ENCODE data around the gene NAIF1. TPM values are rescaled to one million over a fixed set of nuclear protein-coding genes. Genes with fewer than 3 reads are reported as not detected.
A peak's percentile ranks its signal among the peaks of the same experiment; 100 is the strongest.
"Not testable (repeated sequence)": the region's sequence is repeated elsewhere in the genome, so short reads cannot be mapped to it uniquely, and the experiment has no call there.

NAIF1 gene
- total and polyA plus RNA-seq, 10 donors, result 9.3 to 15.4 (median 11.5) TPM

DNA sequence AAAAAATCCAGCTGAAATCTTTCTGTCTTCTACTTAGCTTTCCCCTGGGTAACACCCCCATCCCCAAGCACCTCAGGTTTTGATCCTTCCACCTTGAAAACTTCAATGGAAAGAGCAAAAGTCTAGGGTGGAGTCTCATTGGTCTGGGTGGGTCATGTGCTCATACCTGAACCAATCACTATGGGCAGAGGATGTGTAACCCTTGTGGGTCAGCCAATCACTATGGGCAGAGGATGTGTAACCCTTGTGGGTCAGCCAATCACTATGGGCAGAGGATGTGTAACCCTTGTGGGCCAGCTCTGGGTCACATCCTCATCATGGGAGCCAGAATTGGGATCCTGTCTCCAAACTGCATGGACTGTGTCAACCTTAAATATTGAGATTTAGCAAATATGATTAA is 18.5 kb downstream of the NAIF1 start:
- intact Hi-C loops (cut with DNase I; ENCODE audit: low total_unique reads), result loop anchor here (10.0 kb wide), 1 partner anchor 46 kb away; no protein-coding TSS in a partner anchor
- H3K27me3 ChIP-seq (replicated peaks in 1 of 7), result no peaks in the 10 kb centered on the region
- H3K27ac ChIP-seq, result no peak overlapping the region
- H3K36me3 ChIP-seq, result no peaks in the 10 kb centered on the region
- H3K4me3 ChIP-seq, result no peak overlapping the region
- no peak for DNase-seq
- TF ChIP-seq POLR2AphosphoS5 (IDR thresholded peaks at IDR 0.05), result no peak
- TF ChIP-seq CTCF (IDR thresholded peaks at IDR 0.05 in 8 of 11, conservative IDR thresholded peaks at IDR 0.05 in 3 of 11), result no peak
- TF ChIP-seq POLR2A (IDR thresholded peaks at IDR 0.05), result no peak
- peaks cover 0 to 20% (median 0%) of the 10 kb centered on the region in 6 donors for H3K4me1 ChIP-seq
- H3K9me3 ChIP-seq, result no peaks in the 10 kb centered on the region

GRCh38 chr9:128047231-128047630 is 19.9 kb downstream of the NAIF1 start:
- 79 to 86% (median 86%) methylated on average over 6 of the region's 6 CpGs for WGBS, 5 donors
- intact Hi-C loops (cut with DNase I; ENCODE audit: low total_unique reads), result loop anchor here (10.0 kb wide), 1 partner anchor 48 kb away; no protein-coding TSS in a partner anchor
- Histone ChIP-seq H3K36me3 (no peaks in the 10 kb centered on the region), H3K27ac (no peak overlapping the region), H3K4me3 (no peak overlapping the region), H3K27me3 (replicated peaks in 1 of 7) (no peaks in the 10 kb centered on the region), H3K9me3 (no peaks in the 10 kb centered on the region), H3K4me1 (peaks cover 0 to 7% (median 0%) of the 10 kb centered on the region in 6 donors)
- no peak for DNase-seq
- TF ChIP-seq POLR2AphosphoS5 (IDR thresholded peaks at IDR 0.05), result no peak

DNA sequence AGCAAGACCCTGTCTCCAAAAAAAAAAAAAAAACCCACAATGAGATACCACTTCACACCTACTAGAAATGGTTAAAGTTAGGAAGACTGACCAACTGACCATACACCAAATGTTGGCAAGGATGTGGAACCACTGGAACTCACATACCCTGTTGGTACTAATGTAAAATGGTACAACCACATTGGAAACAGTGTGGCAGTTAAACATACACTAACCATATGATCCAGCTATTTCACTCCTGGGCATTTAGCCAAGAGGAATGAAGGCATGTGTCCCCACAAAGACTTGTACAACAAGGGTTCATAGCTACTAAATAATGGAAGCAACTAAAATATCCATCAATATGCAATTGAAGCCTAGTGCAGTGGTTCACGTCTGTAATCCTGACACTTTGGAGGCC is 21.3 kb downstream of the NAIF1 start:
- Histone ChIP-seq H3K4me1 (peaks cover 0 to 6% (median 0%) of the 10 kb centered on the region in 6 donors), H3K4me3 (no peak overlapping the region), H3K27me3 (replicated peaks in 1 of 7) (no peaks in the 10 kb centered on the region), H3K36me3 (no peaks in the 10 kb centered on the region), H3K27ac (no peak overlapping the region), H3K9me3 (no peaks in the 10 kb centered on the region)
- DNase-seq, result no peak
- TF ChIP-seq POLR2AphosphoS5 (IDR thresholded peaks at IDR 0.05) (no peak), POLR2A (IDR thresholded peaks at IDR 0.05) (no peak), CTCF (IDR thresholded peaks at IDR 0.05 in 8 of 11, conservative IDR thresholded peaks at IDR 0.05 in 3 of 11) (no peak)
- 74 to 90% (median 90%) methylated on average over 1 of the region's 1 CpG for WGBS, 5 donors
- intact Hi-C loops (cut with DNase I; ENCODE audit: low total_unique reads), result loop anchor here (10.0 kb wide), 1 partner anchor 49 kb away; no protein-coding TSS in a partner anchor

DNA sequence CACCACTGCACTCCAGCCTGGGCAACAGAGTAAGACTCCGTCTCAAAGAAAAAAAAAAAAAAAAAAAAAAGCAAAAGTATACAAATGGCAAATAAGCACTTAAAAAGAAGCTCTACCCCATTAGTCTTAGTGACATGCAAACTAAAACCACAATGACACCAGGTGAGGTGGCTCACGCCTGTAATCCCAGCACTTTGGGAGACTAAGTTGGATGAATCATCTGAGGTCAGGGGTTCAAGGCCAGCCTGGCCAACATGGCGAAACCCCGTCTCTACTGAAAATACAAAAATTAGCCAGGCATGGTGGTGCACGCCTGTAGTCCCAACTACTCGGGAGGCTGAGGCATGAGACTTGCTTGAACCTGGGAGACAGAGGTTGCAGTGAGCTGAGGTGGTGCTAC is 21.7 kb downstream of the NAIF1 start:
- intact Hi-C loops (cut with DNase I; ENCODE audit: low total_unique reads), result loop anchor here (10.0 kb wide), 1 partner anchor 49 kb away; no protein-coding TSS in a partner anchor
- WGBS, 5 donors, result 81 to 94% (median 90%) methylated on average over 6 of the region's 6 CpGs
- not testable (repeated sequence) for DNase-seq; H3K27ac ChIP-seq; H3K4me1 ChIP-seq; H3K27me3 ChIP-seq (replicated peaks in 1 of 7); H3K4me3 ChIP-seq; H3K9me3 ChIP-seq; H3K36me3 ChIP-seq

GRCh38 chr9:128043467-128043868 is 23.7 kb downstream of the NAIF1 start:
- 57 to 81% (median 65%) methylated on average over 4 to 7 of the region's 7 CpGs for WGBS, 5 donors
- H3K27me3 ChIP-seq (replicated peaks in 1 of 7), result no peaks in the 10 kb centered on the region
- intact Hi-C loops (cut with DNase I; ENCODE audit: low total_unique reads), result loop anchor here (10.0 kb wide), 1 partner anchor 51 kb away; no protein-coding TSS in a partner anchor

DNA sequence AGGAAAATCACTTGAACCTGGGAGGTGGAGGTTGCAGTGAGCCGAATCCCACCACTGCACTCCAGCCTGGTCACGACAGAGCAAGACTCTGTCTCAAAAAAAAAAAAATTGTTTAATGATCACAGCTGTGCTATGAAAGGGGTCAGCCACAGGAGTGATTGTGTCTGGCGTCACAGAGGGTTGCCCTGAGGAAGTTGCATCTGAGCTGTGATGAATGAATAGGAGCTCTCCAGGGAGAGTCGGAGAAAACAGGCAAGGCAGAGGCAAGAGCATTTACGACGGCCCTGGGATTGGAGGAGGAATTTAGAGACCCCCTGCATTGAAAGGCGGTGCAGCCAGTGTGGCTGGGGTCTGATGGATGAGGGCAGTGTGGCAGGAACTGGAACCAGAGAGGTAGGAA is 25.1 kb downstream of the NAIF1 start:
- WGBS, 5 donors, result 79 to 93% (median 89%) methylated on average over 7 of the region's 7 CpGs
- H3K4me1 ChIP-seq, result no peaks in the 10 kb centered on the region
- DNase-seq, result no peak
- intact Hi-C loops (cut with DNase I; ENCODE audit: low total_unique reads), result loop anchor here (10.0 kb wide), 1 partner anchor 53 kb away; no protein-coding TSS in a partner anchor
- no peak overlapping the region for H3K4me3 ChIP-seq
- H3K36me3 ChIP-seq, result no peaks in the 10 kb centered on the region
- no peak for TF ChIP-seq CTCF (IDR thresholded peaks at IDR 0.05 in 8 of 11, conservative IDR thresholded peaks at IDR 0.05 in 3 of 11)
- TF ChIP-seq POLR2A (IDR thresholded peaks at IDR 0.05), result no peak
- TF ChIP-seq POLR2AphosphoS5 (IDR thresholded peaks at IDR 0.05), result no peak
- H3K27me3 ChIP-seq (replicated peaks in 1 of 7), result no peaks in the 10 kb centered on the region
- H3K9me3 ChIP-seq, result no peaks in the 10 kb centered on the region
- H3K27ac ChIP-seq, result no peak overlapping the region

More at GRCh38 chr9:128043467-128043868, 23.7 kb downstream of the NAIF1 start:
- no peaks in the 10 kb centered on the region for H3K9me3 ChIP-seq
- no peak for DNase-seq
- H3K4me1 ChIP-seq, result no peaks in the 10 kb centered on the region
- no peaks in the 10 kb centered on the region for H3K36me3 ChIP-seq
- TF ChIP-seq POLR2AphosphoS5 (IDR thresholded peaks at IDR 0.05), result no peak
- no peak overlapping the region for H3K4me3 ChIP-seq
- H3K27ac ChIP-seq, result peak overlapping the region in 1 of 8 donors; percentile 7

DNA sequence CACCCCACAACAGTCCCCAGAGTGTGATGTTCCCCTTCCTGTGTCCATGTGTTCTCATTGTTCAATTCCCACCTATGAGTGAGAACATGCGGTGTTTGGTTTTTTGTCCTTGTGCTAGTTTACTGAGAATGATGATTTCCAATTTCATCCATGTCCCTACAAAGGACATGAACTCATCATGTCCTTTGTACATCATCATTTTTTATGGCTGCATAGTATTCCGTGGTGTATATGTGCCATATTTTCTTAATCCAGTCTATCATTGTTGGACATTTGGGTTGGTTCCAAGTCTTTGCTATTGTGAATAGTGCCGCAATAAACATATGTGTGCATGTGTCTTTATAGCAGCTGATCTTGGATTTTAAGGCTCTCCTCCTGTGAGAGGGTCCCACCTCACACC is 26.3 kb downstream of the NAIF1 start:
- not testable (repeated sequence) for H3K4me1 ChIP-seq; DNase-seq; H3K36me3 ChIP-seq; H3K9me3 ChIP-seq; H3K27me3 ChIP-seq (replicated peaks in 1 of 7); H3K4me3 ChIP-seq; H3K27ac ChIP-seq
- WGBS, 5 donors, result 64 to 95% (median 90%) methylated on average over 2 to 3 of the region's 3 CpGs
- intact Hi-C loops (cut with DNase I; ENCODE audit: low total_unique reads), result loop anchor here (10.0 kb wide), 1 partner anchor 54 kb away; no protein-coding TSS in a partner anchor

- H3K4me3 ChIP-seq; H3K27ac ChIP-seq; intact Hi-C loops (cut with DNase I; ENCODE audit: low total_unique reads); H3K9me3 ChIP-seq; H3K36me3 ChIP-seq; H3K27me3 ChIP-seq (replicated peaks in 1 of 7); DNase-seq: not testable (repeated sequence)
- H3K4me1 ChIP-seq, result peaks cover 3 to 40% (median 35%) of the 10 kb centered on the region in 6 donors
- WGBS, 5 donors, result 71 to 95% (median 89%) methylated on average over 3 of the region's 3 CpGs
These were observed 30.6 kb downstream of the NAIF1 start for GRCh38 chr9:128036522-128036921.

Measured in spleen (tissue), 11 donors.